Subcutaneous abdominal adipose tissue (tissue), 5 donors: Measurements from ENCODE around the gene FKBP8.

Experiments
- H3K27ac ChIP-seq: one replicate; pipeline ENCODE4 v1.7.0; 2013; ENCODE audit warnings: low read depth, mild to moderate bottlenecking, inconsistent platforms, low read length, moderate library complexity
- H3K27me3 ChIP-seq, 5 donors: one replicate each; pipeline ENCODE4 v1.7.0; 2013; ENCODE audit warnings: low read length in 5 of 5, inconsistent platforms in 1 of 5; ENCODE audit not compliant: control insufficient read depth in 5 of 5, insufficient read depth in 4 of 5
- H3K36me3 ChIP-seq, 5 donors: one replicate each; pipeline ENCODE4 v1.7.0; 2013; ENCODE audit warnings: low read length in 5 of 5; ENCODE audit not compliant: control insufficient read depth in 5 of 5, insufficient read depth in 5 of 5
- H3K4me1 ChIP-seq, 5 donors: one replicate each; pipeline ENCODE4 v1.7.0; 2013; ENCODE audit warnings: low read length in 5 of 5, mild to moderate bottlenecking in 3 of 5, moderate library complexity in 1 of 5; ENCODE audit not compliant: control insufficient read depth in 5 of 5, insufficient read depth in 5 of 5
- H3K4me3 ChIP-seq, 5 donors: one replicate each; pipeline ENCODE4 v1.7.0; 2013; ENCODE audit warnings: low read length in 5 of 5, low read depth in 1 of 5
- H3K9ac ChIP-seq, 5 donors: one replicate each; pipeline ENCODE4 v1.7.0; 2013; ENCODE audit warnings: low read length in 5 of 5, mild to moderate bottlenecking in 4 of 5, moderate library complexity in 3 of 5
- H3K9me3 ChIP-seq, 5 donors: one replicate each; pipeline ENCODE4 v1.7.0; 2013; ENCODE audit warnings: low read length in 5 of 5; ENCODE audit not compliant: control insufficient read depth in 5 of 5
- donor health status: healthy.
- donor health status: healthy.
- donor health status: healthy.
- donor health status: healthy.
- donor health status: healthy.

The FKBP8 gene

GRCh38 chr19:18513868-18514267, 29.5 kb downstream of the FKBP8 start:
- H3K9me3 ChIP-seq, result no peaks in the 10 kb centered on the region
- no peaks in the 10 kb centered on the region for H3K27me3 ChIP-seq
- H3K4me1 ChIP-seq, result peaks cover 10 to 56% (median 47%) of the 10 kb centered on the region in 5 donors
- no peak overlapping the region for H3K9ac ChIP-seq
- no peaks in the 10 kb centered on the region for H3K36me3 ChIP-seq
- no peak overlapping the region for H3K4me3 ChIP-seq
- H3K27ac ChIP-seq, result peak overlapping the region; percentile 95

GRCh38 chr19:18510216-18510615, 33.2 kb downstream of the FKBP8 start:
- H3K36me3 ChIP-seq, result no peaks in the 10 kb centered on the region
- no peak overlapping the region for H3K27ac ChIP-seq
- no peak overlapping the region for H3K9ac ChIP-seq
- H3K4me3 ChIP-seq, result no peak overlapping the region
- no peaks in the 10 kb centered on the region for H3K27me3 ChIP-seq
- H3K4me1 ChIP-seq, result peaks cover 28 to 71% (median 65%) of the 10 kb centered on the region in 5 donors
- no peaks in the 10 kb centered on the region for H3K9me3 ChIP-seq

- no peak overlapping the region for H3K27ac ChIP-seq
- H3K36me3 ChIP-seq, result no peaks in the 10 kb centered on the region
- H3K9me3 ChIP-seq, result no peaks in the 10 kb centered on the region
- H3K27me3 ChIP-seq, result no peaks in the 10 kb centered on the region
- peaks cover 32 to 72% (median 69%) of the 10 kb centered on the region in 5 donors for H3K4me1 ChIP-seq
- no peak overlapping the region for H3K4me3 ChIP-seq
- no peak overlapping the region for H3K9ac ChIP-seq
Measured at GRCh38 chr19:18508585-18508984, 34.8 kb downstream of the FKBP8 start.

DNA sequence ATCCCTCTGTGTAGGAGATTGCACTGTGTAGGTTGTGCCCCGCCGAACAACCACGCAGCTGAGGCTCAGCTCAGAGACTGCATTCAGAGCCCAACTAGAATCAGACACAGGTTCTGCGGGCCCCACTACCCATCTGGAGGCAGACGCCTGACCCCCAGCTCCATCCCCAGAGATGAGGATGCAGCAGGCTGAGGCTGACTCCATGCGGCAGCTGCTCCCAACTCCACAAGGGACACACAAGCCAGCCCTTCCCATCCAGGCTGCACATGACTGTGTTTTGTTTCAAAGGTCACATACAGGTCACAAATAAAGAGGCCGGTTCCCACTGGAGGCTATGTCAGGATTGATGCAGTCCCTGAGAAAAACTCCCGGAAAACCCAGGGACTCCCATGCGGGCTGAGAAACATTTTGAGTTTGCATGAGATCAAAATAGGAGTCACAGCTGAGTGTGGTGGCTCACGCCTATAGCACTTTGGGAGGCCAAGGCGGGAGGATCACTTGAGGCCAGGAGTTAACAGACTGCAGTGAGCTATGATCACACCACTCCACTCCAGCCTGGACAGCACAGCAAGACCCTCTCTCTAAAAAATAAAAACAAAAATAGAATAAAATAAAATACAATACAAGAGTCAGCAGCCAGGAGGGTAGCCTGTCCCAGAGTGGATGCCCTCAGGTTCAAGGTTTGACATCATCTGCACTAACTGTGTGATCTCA, 35.5 kb downstream of the FKBP8 start:
- no peaks in the 10 kb centered on the region for H3K27me3 ChIP-seq
- H3K9me3 ChIP-seq, result no peaks in the 10 kb centered on the region
- peak overlapping the region in 1 of 5 donors; percentile 25 for H3K4me3 ChIP-seq
- peak overlapping the region in 2 of 5 donors; percentile 23 to 44 for H3K9ac ChIP-seq
- H3K4me1 ChIP-seq, result peaks cover 32 to 73% (median 70%) of the 10 kb centered on the region in 5 donors
- H3K36me3 ChIP-seq, result no peaks in the 10 kb centered on the region
- H3K27ac ChIP-seq, result peak overlapping the region; percentile 16

DNA sequence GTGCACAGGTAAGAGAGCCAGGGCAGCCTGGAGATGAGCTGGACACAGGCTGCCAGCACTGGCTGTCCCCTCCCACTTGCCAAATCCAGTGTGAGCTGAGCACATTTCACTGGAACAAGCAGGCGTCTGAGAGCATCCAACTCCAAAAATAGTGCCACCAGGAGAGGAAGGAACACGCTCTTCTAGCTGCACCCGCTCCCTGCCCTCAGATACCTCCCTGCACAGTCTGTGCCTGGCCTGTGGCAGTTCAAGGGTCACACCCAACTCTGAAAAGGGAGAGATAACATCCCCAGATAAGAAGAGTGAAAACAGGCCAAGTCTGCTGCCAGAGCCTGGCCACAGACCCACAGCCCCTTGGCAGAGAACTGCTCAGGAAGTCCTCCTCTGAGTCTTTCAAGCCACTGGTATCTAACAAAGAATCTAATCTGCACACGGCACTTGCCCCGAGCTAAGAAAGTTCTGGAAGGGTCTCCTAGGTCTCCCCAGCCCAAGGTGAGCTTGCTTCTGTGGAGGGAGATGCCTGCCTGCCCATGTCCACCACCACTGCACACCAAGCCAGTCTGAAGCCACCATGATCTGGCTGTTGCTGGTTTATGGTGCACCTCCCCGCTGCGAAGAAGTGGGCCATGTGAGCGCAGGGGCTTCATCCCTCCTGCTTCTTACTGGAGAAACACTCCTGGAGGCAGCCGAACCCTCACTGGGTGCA, 36.2 kb downstream of the FKBP8 start:
- peak overlapping the region in 2 of 5 donors; percentile 23 to 38 for H3K9ac ChIP-seq

GRCh38 chr19:18506101-18506930, 37.1 kb downstream of the FKBP8 start:
- no peak overlapping the region for H3K27ac ChIP-seq
- H3K36me3 ChIP-seq, result no peaks in the 10 kb centered on the region
- peak overlapping the region in 1 of 5 donors; percentile 26 for H3K4me3 ChIP-seq
- no peaks in the 10 kb centered on the region for H3K9me3 ChIP-seq
- H3K27me3 ChIP-seq, result no peaks in the 10 kb centered on the region
- H3K9ac ChIP-seq, result peak overlapping the region in 2 of 5 donors; percentile 38 to 56
- peaks cover 34 to 88% (median 82%) of the 10 kb centered on the region in 5 donors for H3K4me1 ChIP-seq

More for the DNA sequence above, 36.2 kb downstream of the FKBP8 start:
- peaks cover 32 to 80% (median 74%) of the 10 kb centered on the region in 5 donors for H3K4me1 ChIP-seq
- no peaks in the 10 kb centered on the region for H3K9me3 ChIP-seq
- peak overlapping the region in 1 of 5 donors; percentile 25 for H3K4me3 ChIP-seq
- H3K27me3 ChIP-seq, result no peaks in the 10 kb centered on the region
- peak overlapping the region; percentile 16 for H3K27ac ChIP-seq
- H3K36me3 ChIP-seq, result no peaks in the 10 kb centered on the region

- H3K4me1 ChIP-seq, result peaks cover 38 to 97% (median 93%) of the 10 kb centered on the region in 5 donors
- no peak overlapping the region for H3K9ac ChIP-seq
Measured at GRCh38 chr19:18504886-18505610, 38.3 kb downstream of the FKBP8 start.

GRCh38 chr19:18503971-18504885, 39.1 kb downstream of the FKBP8 start:
- Histone ChIP-seq H3K9ac (no peak overlapping the region), H3K27me3 (no peaks in the 10 kb centered on the region), H3K36me3 (no peaks in the 10 kb centered on the region), H3K27ac (no peak overlapping the region), H3K4me1 (peaks cover 38 to 98% (median 95%) of the 10 kb centered on the region in 5 donors), H3K9me3 (no peaks in the 10 kb centered on the region), H3K4me3 (no peak overlapping the region)

More at GRCh38 chr19:18504886-18505610, 38.3 kb downstream of the FKBP8 start:
- no peaks in the 10 kb centered on the region for H3K27me3 ChIP-seq
- H3K27ac ChIP-seq, result no peak overlapping the region
- H3K9me3 ChIP-seq, result no peaks in the 10 kb centered on the region
- H3K36me3 ChIP-seq, result no peaks in the 10 kb centered on the region
- no peak overlapping the region for H3K4me3 ChIP-seq
